Suprapubic skin (tissue), 3 donors: Measurements from ENCODE around the gene DNAJC9.

Source experiments
- CTCF ChIP-seq, 2 donors: fragments of 200-600 bp in 1 of 2; fragments of 450-650 bp in 1 of 2; sonication (generic) in 1 of 2; IDR thresholded peaks; one replicate each; pipeline ENCODE4 v1.5.1; 2016 to 2019; ENCODE audit warnings: antibody characterized with exemption in 2 of 2, mild to moderate bottlenecking in 1 of 2, moderate library complexity in 1 of 2
- POLR2A ChIP-seq, 2 donors: fragments of 450-650 bp; IDR thresholded peaks; one replicate each; pipeline ENCODE4 v1.6.1; 2017; ENCODE audit warnings: antibody characterized with exemption in 2 of 2, mild to moderate bottlenecking in 2 of 2, moderate library complexity in 2 of 2

GRCh38 chr10:73218431-73219191, 28.4 kb downstream of the DNAJC9 start:
- no peak for TF ChIP-seq POLR2A (IDR thresholded peaks at IDR 0.05)
- TF ChIP-seq CTCF (IDR thresholded peaks at IDR 0.05): no peak
